GM12874 (cell line): Measurements from ENCODE around the gene PMEPA1.

Experiments used
- TF ChIP-seq, protein P1 (sequence below): IDR thresholded peaks from 2 replicates; pipeline ENCODE4 v1.5.1; 2011; ENCODE audit warnings: low read depth, mild to moderate bottlenecking, control low read depth, low read length, moderate library complexity; ENCODE audit not compliant: insufficient read depth

The PMEPA1 gene

DNA sequence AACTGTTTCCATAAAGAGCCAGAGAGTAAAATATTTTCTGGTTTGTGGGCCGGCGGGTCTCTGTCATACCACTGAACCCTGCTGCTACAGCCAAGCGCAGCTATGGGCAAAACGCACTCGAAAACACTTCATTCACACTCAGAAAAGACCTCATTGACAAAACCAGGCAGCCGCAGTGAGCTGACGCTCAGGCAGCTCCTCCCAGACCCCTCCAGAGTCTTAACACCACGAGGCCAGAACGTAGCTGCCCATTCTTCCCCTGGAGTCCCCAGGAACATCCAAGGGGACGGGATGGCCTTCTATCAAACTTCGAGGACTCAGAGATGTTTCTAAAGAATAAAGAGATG is 54.0 kb downstream of the PMEPA1 start:
- TF ChIP-seq, protein P1, sequence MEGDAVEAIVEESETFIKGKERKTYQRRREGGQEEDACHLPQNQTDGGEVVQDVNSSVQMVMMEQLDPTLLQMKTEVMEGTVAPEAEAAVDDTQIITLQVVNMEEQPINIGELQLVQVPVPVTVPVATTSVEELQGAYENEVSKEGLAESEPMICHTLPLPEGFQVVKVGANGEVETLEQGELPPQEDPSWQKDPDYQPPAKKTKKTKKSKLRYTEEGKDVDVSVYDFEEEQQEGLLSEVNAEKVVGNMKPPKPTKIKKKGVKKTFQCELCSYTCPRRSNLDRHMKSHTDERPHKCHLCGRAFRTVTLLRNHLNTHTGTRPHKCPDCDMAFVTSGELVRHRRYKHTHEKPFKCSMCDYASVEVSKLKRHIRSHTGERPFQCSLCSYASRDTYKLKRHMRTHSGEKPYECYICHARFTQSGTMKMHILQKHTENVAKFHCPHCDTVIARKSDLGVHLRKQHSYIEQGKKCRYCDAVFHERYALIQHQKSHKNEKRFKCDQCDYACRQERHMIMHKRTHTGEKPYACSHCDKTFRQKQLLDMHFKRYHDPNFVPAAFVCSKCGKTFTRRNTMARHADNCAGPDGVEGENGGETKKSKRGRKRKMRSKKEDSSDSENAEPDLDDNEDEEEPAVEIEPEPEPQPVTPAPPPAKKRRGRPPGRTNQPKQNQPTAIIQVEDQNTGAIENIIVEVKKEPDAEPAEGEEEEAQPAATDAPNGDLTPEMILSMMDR = no peak

DNA sequence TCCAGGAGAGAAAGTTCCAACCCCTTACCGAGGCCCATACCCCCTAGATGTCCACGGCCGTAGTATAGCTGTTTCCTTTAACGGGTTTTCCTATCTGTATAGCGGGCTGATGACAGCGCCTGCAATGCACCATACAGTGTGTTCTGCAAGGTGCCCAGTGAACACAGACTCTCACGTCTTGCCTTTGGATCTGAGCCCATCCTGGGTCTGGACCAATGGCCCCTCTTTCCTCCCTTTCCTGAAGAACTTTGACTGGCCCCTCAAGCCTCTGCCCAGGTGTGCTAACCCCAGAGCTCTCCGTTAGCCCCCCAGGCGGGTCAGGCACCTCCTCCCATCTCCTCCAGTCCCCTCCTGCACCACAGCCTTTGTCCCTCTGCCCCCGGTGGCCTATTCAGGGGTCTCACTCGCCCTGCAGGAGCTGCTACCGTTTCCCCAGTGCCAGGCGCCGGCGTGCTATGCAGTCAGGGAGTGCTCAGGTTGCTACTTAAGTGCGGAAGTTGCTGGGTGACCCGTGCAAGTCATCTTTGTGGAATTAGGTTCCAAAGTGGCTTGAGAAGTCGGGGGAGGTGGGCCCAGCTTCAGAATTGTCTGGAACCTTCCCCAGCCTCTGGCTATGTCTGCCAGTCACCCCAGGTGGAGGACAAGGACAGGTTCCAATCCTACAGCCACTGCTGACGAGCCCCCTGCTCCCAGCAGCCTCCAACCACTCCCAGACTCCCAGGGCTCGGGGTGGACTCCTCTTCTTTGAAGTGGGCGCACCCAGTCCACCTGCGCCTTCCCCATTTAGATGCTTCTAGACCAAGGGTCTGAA is 54.6 kb downstream of the PMEPA1 start:
- TF ChIP-seq, protein P1 = no peak

DNA sequence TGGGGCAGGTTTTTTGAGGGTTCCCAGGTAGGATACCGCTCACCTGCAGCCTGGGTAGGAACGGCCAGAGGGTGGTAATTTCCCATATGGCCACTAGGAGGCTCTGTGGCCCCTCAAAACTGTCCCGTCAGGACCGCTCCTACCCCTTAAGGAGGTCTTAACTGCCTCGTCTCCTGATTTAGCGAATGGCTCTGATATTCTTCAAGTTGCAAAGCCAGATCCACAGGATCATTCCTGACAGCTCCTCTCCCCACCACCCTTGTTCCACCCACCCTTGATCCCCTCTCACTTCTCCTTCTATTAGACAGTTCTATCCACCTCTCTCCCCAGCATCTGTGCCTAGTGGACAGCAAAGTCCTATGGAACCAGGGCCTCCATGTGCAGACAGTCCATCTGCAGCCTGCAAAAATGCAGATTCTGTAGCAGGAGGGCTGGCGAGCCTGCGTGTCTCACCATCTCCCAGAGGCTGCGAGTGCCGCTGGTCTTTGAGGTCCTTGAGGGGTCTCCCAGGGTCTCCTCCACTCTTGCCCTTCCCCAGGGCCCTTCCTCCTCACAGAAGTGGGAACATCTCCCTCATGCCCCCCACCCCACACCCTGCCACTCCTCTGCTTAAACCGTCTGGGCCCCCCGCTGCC is 55.3 kb downstream of the PMEPA1 start:
- TF ChIP-seq, protein P1 = peak; percentile 87

DNA sequence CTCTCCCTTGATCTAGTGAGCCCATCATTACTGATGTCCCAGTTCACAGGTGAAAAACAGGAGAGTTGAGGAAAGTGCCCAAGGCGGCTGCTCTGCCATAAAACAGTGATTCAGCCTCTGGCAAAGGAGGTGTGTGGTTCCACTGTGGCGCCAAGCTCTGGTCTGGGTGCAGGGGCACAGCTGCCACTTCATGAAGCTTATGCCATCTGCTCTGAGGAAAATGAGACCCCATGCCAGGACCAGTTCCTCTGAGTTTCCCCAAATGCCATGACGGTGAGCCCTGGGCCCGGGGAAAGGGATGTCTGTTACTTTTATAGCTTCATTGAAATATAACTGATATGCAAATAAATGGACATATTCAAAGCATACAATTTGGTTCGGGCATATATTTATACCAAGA is 55.9 kb downstream of the PMEPA1 start:
- TF ChIP-seq, protein P1 = no peak

DNA sequence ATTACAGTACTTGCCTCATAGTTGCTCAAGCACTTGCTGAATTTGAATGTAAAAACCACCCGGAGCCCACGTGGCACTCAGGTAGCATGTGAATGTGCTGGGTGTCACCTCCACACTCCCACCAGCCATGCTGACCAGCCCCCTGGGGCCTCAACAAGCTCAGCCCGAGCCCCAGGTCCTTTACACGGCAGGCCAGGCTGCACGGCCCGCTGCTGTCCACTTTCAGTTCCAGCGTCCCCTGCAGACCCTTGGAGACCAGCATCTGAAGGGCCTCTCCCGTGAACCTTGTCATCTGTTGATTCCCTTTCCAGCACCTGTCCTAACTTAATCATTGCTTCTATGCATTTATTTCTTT is 56.3 kb downstream of the PMEPA1 start:
- TF ChIP-seq, protein P1 = no peak

DNA sequence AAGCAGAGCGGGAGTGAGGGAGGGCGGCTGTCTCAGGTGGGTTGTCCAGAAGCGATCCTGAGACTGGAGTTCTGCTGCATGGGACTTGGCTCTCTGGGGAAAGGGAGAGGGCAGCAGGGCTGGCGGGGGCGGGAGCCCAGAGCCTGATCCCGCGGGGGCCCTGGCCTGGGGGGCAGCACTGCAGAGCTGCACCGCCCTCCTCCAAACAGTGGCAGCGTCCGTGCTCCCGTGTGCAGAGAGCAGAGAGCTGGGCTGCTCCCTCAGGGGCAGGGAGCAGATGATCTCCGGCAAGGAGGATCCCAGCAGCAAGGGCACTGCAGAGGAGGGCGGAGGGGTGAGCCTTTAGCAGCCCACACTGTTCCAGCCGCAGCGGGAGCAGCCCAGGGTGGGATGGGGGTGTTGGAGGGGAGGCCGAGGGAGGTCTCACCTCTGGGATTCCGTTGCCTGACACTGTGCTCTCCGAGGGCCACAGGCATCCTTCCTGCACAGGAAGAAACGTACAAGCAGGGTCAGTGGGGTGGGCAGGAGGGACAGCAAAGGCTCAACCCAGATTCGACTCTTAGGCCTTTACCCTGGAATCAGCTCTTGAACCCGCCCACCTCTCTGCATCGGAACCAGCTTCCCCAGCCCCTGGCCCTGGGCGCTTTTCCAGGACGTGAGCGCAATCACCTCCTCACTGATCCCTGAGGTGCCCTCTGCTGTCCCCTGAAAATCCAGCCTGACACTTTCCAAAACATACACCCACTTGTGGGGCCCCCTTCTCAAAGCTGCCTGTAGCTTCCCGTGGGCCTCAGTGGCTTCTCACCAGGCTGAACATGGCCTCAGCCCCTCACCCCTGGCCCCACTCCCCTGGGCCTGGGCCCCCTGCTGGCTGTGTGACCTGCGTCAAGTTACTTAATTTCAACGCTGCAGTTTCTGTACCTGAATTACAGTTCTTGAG is 56.9 kb downstream of the PMEPA1 start:
- TF ChIP-seq, protein P1 = no peak
